Endothelial cell of umbilical vein (primary cell): ENCODE measurements around the gene FAM114A1. TPM values are rescaled to one million over a fixed set of nuclear protein-coding genes. Genes with fewer than 3 reads are reported as not detected.

Experiments
- BruUV-seq: library from RNA; stranded (reverse); fragments of 400-500 nt; replicated peaks from 2 replicates; lab custom pipeline; 2021; lab: Mats Ljungman, UMichigan
- CTCF ChIA-PET: fragments of 300-600, 350-600 bp; sonication (Branson Sonifier 250); formaldehyde crosslinking; loops from one replicate; lab custom pipeline; 2021; ENCODE audit warnings: antibody characterized with exemption, inconsistent platforms; lab: Charles Lee
- POLR2A ChIA-PET: fragments of 300-600, 350-600 bp; sonication (Branson Sonifier 250); formaldehyde crosslinking; loops from one replicate; lab custom pipeline; 2021; ENCODE audit warnings: antibody characterized with exemption, inconsistent platforms; lab: Charles Lee
- DNase-seq: peaks from one replicate; pipeline ENCODE4 v3.0.0-alpha.2; 2011; ENCODE audit warnings: low read depth, low spot score
- FAIRE-seq: peaks from 2 replicates; lab custom pipeline; 2011; peaks lifted over from hg19 to GRCh38; lab: Jason Lieb, UNC
- H2AFZ ChIP-seq: 2 replicates; pipeline ENCODE4 v1.6.0; 2012; ENCODE audit warnings: low read depth, low read length, control low read depth, inconsistent platforms
- H3K27ac ChIP-seq: 2 replicates; pipeline ENCODE4 v1.5.1; 2011; ENCODE audit warnings: low read depth, mild to moderate bottlenecking, control low read depth, low read length, moderate library complexity; ENCODE audit not compliant: insufficient read depth
- H3K27me3 ChIP-seq, 2 experiments: 2 replicates each; pipeline versions ENCODE4 v1.6.0 to v1.6.1; 2011; ENCODE audit warnings: low read length in 2 of 2, mixed read lengths in 1 of 2; ENCODE audit not compliant: control insufficient read depth in 2 of 2, insufficient read depth in 2 of 2
- H3K36me3 ChIP-seq, 2 experiments: 2 replicates in 1 of 2; 3 replicates in 1 of 2; pipeline ENCODE4 v1.5.1; 2011; ENCODE audit warnings: low read length in 2 of 2, mild to moderate bottlenecking in 1 of 2, moderate library complexity in 1 of 2; ENCODE audit not compliant: control insufficient read depth in 2 of 2, insufficient read depth in 2 of 2; ENCODE audit errors: extremely low read depth in 1 of 2
- H3K4me1 ChIP-seq: 3 replicates; pipeline ENCODE4 v1.5.1; 2011; ENCODE audit warnings: mild to moderate bottlenecking, low read length; ENCODE audit not compliant: control insufficient read depth, insufficient read depth; ENCODE audit errors: extremely low read depth
- H3K4me2 ChIP-seq: 2 replicates; pipeline ENCODE4 v1.6.1; 2011; ENCODE audit warnings: low read length, control low read depth, mixed read lengths; ENCODE audit not compliant: insufficient read depth
- H3K4me3 ChIP-seq, 3 experiments: fragments of 200-600 bp in 1 of 3; sonication (generic), shearing (Covaris generic) in 1 of 3; replicated peaks in 1 of 3; 2 replicates each; pipeline ENCODE4 v1.5.1; 2011 to 2016; ENCODE audit warnings: control low read depth in 3 of 3, low read length in 3 of 3, mild to moderate bottlenecking in 2 of 3, inconsistent platforms in 1 of 3, low read depth in 1 of 3, moderate library complexity in 1 of 3; ENCODE audit not compliant: insufficient read depth in 1 of 3
- H3K79me2 ChIP-seq: 2 replicates; pipeline ENCODE4 v1.6.0; 2012; ENCODE audit warnings: low read length, inconsistent platforms; ENCODE audit not compliant: control insufficient read depth, insufficient read depth
- H3K9ac ChIP-seq: replicated peaks from 2 replicates; pipeline ENCODE3; 2011; ENCODE audit warnings: low read length, control low read depth; ENCODE audit not compliant: insufficient read depth; ENCODE audit errors: extremely low read depth
- H3K9me1 ChIP-seq: replicated peaks from 3 replicates; pipeline ENCODE4 v1.6.0; 2011; ENCODE audit warnings: mild to moderate bottlenecking, low read length; ENCODE audit not compliant: control insufficient read depth, insufficient read depth; ENCODE audit errors: extremely low read depth
- H3K9me3 ChIP-seq: replicated peaks from 2 replicates; pipeline ENCODE4 v1.5.1; 2012; ENCODE audit warnings: low read length, inconsistent platforms; ENCODE audit not compliant: control insufficient read depth, insufficient read depth
- H4K20me1 ChIP-seq: replicated peaks from 2 replicates; pipeline ENCODE3; 2011; ENCODE audit warnings: mild to moderate bottlenecking, low read length; ENCODE audit not compliant: control insufficient read depth, insufficient read depth; ENCODE audit errors: extremely low read depth
- EZH2 ChIP-seq: IDR thresholded peaks from 2 replicates; pipeline ENCODE4 v1.6.1; 2012; ENCODE audit warnings: borderline replicate concordance, low read depth, mild to moderate bottlenecking, moderate library complexity, low read length, inconsistent platforms; ENCODE audit not compliant: severe bottlenecking
- FOS ChIP-seq: IDR thresholded peaks from 2 replicates; pipeline ENCODE4 v1.6.1; 2011; ENCODE audit warnings: mild to moderate bottlenecking, low read length, moderate library complexity, borderline replicate concordance; ENCODE audit not compliant: insufficient read depth
- GATA2 ChIP-seq: IDR thresholded peaks from 2 replicates; pipeline ENCODE4 v1.7.0; 2011; ENCODE audit warnings: low read depth, mild to moderate bottlenecking, moderate library complexity, mixed read lengths, low read length; ENCODE audit not compliant: insufficient read length, insufficient read depth
- JUN ChIP-seq: IDR thresholded peaks from 2 replicates; pipeline ENCODE4 v1.6.1; 2011; ENCODE audit warnings: borderline replicate concordance, low read depth; ENCODE audit not compliant: insufficient read length, insufficient read depth
- MAX ChIP-seq: IDR thresholded peaks from 2 replicates; pipeline ENCODE4 v1.6.1; 2011; ENCODE audit not compliant: insufficient read depth, insufficient read length
- MYC ChIP-seq: IDR thresholded peaks from one replicate; pipeline ENCODE4 v1.6.1; 2011; ENCODE audit warnings: mild to moderate bottlenecking, low read depth, low read length
- POLR2A ChIP-seq: IDR thresholded peaks from 2 replicates; pipeline ENCODE4 v1.6.1; 2012; ENCODE audit warnings: low read depth, mild to moderate bottlenecking, control low read depth, low read length
- POLR2AphosphoS5 ChIP-seq: IDR thresholded peaks from 2 replicates; pipeline ENCODE4 v1.6.1; 2012; ENCODE audit warnings: low read depth, mild to moderate bottlenecking, control low read depth, low read length, moderate library complexity; ENCODE audit not compliant: insufficient read depth
- dilution Hi-C: fragments of 300-500 bp; cut with MboI; formaldehyde crosslinking; loops from one replicate; pipeline ENCODE4 v1.15.0; 2019; ENCODE audit warnings: low sequenced_read_pairs; ENCODE audit not compliant: extremely low pct_ligation_motif_present
- intact Hi-C: fragments of 100-400 bp; cut with micrococcal nuclease; formaldehyde crosslinking; loops from one replicate; pipeline ENCODE4 v1.10.0; 2022
- polyA plus RNA-seq, 4 experiments: library from polyadenylated mRNA; depleted of rRNA in 3 of 4; stranded (reverse) in 3 of 4; unstranded in 1 of 4; fragments of >200 nt; gene quantifications; 2 replicates each; pipeline versions ENCODE4 v1.2.1 to v1.2.3, GENCODE V29; 2011 to 2012; ENCODE audit warnings: missing spikeins in 1 of 4
- total RNA-seq: library from RNA; stranded (reverse); gene quantifications from 2 replicates; pipeline ENCODE4 v1.2.3, GENCODE V29; 2021
- TF ChIP-seq, protein P1 (sequence below), 2 donors: IDR thresholded peaks; 1 replicate in 1 of 2; 2 replicates in 1 of 2; pipeline ENCODE4 v1.5.1; 2011; ENCODE audit warnings: low read length in 2 of 2, mild to moderate bottlenecking in 2 of 2, moderate library complexity in 2 of 2, control low read depth in 1 of 2, inconsistent platforms in 1 of 2, low read depth in 1 of 2; ENCODE audit not compliant: insufficient read depth in 1 of 2; ENCODE audit errors: extremely low read depth in 1 of 2

The FAM114A1 gene
- total and polyA plus RNA-seq, 2 donors (not counting 3 experiments of a cell fraction or from before 2014, with no cell fraction given) = 99.2 to 118 TPM

DNA sequence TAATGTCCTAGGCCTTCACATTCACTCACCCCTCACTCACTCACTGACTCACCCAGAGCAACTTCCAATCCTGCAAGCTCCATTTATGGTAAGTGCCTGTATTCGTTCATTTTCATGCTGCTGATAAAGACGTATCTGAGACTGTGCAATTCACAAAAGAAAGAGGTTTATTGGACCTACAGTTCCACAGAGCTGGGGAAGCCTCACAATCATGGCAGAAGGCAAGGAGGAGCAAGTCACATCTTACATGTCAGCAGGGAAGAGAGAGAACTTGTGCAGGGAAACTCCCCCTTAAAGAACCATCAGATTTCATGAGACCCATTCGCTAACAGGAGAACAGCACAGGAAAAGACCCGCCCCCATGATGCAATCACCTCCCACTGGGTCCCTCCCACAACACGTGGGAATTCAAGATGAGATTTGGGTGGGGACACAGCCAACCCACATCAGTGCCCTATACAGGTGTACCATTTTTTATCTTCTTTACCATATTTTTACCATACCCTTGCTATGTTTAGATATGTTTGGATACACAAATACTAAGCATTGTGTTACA lies 44.8 kb upstream of the FAM114A1 start:
- Histone ChIP-seq H3K4me2 (no peak overlapping the region), H3K9me3 (no peaks in the 10 kb centered on the region), H3K27me3 (peaks cover 13 to 14% of the 10 kb centered on the region in 2 experiments), H3K27ac (no peak overlapping the region), H3K9me1 (no peaks in the 10 kb centered on the region), H3K4me1 (no peaks in the 10 kb centered on the region), H3K79me2 (no peaks in the 10 kb centered on the region), H4K20me1 (no peaks in the 10 kb centered on the region), H3K36me3 (no peaks in the 10 kb centered on the region), H3K4me3 (no peak overlapping the region), H2AFZ (no peak overlapping the region), H3K9ac (no peak overlapping the region)
- ChIA-PET POLR2A (no interaction called here), CTCF (interaction anchor here (0.9 to 1.2 kb wide), 2 partner anchors 33 to 40 kb away, joined by 3 read pairs; partner anchors contain the start of gene TLR10)
- dilution Hi-C loops (no loop called here), intact Hi-C loops (no loop called here)
- DNase-seq (no peak), FAIRE-seq (no peak)
- TF ChIP-seq EZH2 = no peak
- TF ChIP-seq MAX = no peak
- TF ChIP-seq FOS = no peak
- no peak for TF ChIP-seq POLR2AphosphoS5
- no peak for TF ChIP-seq MYC
- TF ChIP-seq, protein P1, sequence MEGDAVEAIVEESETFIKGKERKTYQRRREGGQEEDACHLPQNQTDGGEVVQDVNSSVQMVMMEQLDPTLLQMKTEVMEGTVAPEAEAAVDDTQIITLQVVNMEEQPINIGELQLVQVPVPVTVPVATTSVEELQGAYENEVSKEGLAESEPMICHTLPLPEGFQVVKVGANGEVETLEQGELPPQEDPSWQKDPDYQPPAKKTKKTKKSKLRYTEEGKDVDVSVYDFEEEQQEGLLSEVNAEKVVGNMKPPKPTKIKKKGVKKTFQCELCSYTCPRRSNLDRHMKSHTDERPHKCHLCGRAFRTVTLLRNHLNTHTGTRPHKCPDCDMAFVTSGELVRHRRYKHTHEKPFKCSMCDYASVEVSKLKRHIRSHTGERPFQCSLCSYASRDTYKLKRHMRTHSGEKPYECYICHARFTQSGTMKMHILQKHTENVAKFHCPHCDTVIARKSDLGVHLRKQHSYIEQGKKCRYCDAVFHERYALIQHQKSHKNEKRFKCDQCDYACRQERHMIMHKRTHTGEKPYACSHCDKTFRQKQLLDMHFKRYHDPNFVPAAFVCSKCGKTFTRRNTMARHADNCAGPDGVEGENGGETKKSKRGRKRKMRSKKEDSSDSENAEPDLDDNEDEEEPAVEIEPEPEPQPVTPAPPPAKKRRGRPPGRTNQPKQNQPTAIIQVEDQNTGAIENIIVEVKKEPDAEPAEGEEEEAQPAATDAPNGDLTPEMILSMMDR (IDR thresholded peaks at IDR 0.05; ENCODE audit: extremely low read depth in 1 of 2, insufficient read depth in 1 of 2, low read depth in 1 of 2, low read length in 2 of 2) = no peak
- TF ChIP-seq JUN = no peak
- TF ChIP-seq GATA2 = no peak
- TF ChIP-seq POLR2A = no peak
- no TSS peak for BruUV-seq
